H9 (cell line): ENCODE results near the gene TNFRSF4. TPM values are rescaled to one million over a fixed set of nuclear protein-coding genes. Genes with fewer than 3 reads are reported as not detected.

Experiments
- DNase-seq: peaks from one replicate; pipeline ENCODE4 v3.0.0-alpha.2; 2017
- H2AFZ ChIP-seq: one replicate; pipeline ENCODE4 v1.6.1; 2013; ENCODE audit warnings: mild to moderate bottlenecking, low read length, control low read depth, moderate library complexity
- H2AK5ac ChIP-seq: 2 replicates; pipeline ENCODE4 v1.6.1; 2013; ENCODE audit warnings: low read length, control low read depth, mixed read lengths; ENCODE audit not compliant: insufficient read length
- H2BK120ac ChIP-seq: one replicate; pipeline ENCODE4 v1.6.1; 2013; ENCODE audit warnings: low read depth, mild to moderate bottlenecking, low read length, control low read depth, inconsistent platforms; ENCODE audit not compliant: poor library complexity, severe bottlenecking
- H2BK12ac ChIP-seq: 2 replicates; pipeline ENCODE4 v1.6.1; 2013; ENCODE audit warnings: low read length, control low read depth, mixed read lengths, low read depth; ENCODE audit not compliant: insufficient read length
- H2BK15ac ChIP-seq: 2 replicates; pipeline ENCODE4 v1.6.1; 2013; ENCODE audit warnings: low read depth, low read length, control low read depth
- H2BK20ac ChIP-seq: one replicate; pipeline ENCODE4 v1.6.1; 2013; ENCODE audit warnings: low read depth, mild to moderate bottlenecking, low read length, control low read depth, inconsistent platforms; ENCODE audit not compliant: poor library complexity, severe bottlenecking
- H2BK5ac ChIP-seq: 2 replicates; pipeline ENCODE4 v1.6.1; 2013; ENCODE audit warnings: low read length, control low read depth, mixed read lengths; ENCODE audit not compliant: insufficient read length
- H3K14ac ChIP-seq: 2 replicates; pipeline ENCODE4 v1.6.1; 2013; ENCODE audit warnings: low read length, control low read depth; ENCODE audit not compliant: insufficient read depth
- H3K18ac ChIP-seq: 2 replicates; pipeline ENCODE4 v1.6.1; 2013; ENCODE audit warnings: low read depth, mild to moderate bottlenecking, mixed read lengths, low read length, control low read depth; ENCODE audit not compliant: insufficient read length
- H3K23ac ChIP-seq: 2 replicates; pipeline ENCODE4 v1.6.1; 2013; ENCODE audit warnings: low read length, control low read depth, mixed read lengths, low read depth; ENCODE audit not compliant: insufficient read length
- H3K23me2 ChIP-seq: 2 replicates; pipeline ENCODE4 v1.6.1; 2013; ENCODE audit warnings: low read depth, mild to moderate bottlenecking, mixed read lengths, low read length, control low read depth; ENCODE audit not compliant: insufficient read length, poor library complexity, severe bottlenecking
- H3K27ac ChIP-seq: 2 replicates; pipeline ENCODE4 v1.5.1; 2013; ENCODE audit warnings: low read length, control low read depth, mixed read lengths, low read depth; ENCODE audit not compliant: insufficient read length
- H3K27me3 ChIP-seq: 2 replicates; pipeline ENCODE4 v1.6.1; 2013; ENCODE audit warnings: low read length, control low read depth, inconsistent platforms; ENCODE audit not compliant: insufficient read depth
- H3K4ac ChIP-seq: 2 replicates; pipeline ENCODE4 v1.6.1; 2013; ENCODE audit warnings: low read depth, mild to moderate bottlenecking, control low read depth, inconsistent platforms, low read length, moderate library complexity
- H3K4me1 ChIP-seq: 2 replicates; pipeline ENCODE4 v1.6.1; 2013; ENCODE audit warnings: low read length, control low read depth, inconsistent platforms; ENCODE audit not compliant: insufficient read depth
- H3K4me2 ChIP-seq: 2 replicates; pipeline ENCODE4 v1.6.1; 2013; ENCODE audit warnings: low read length, control low read depth, mixed read lengths; ENCODE audit not compliant: insufficient read length, insufficient read depth
- H3K56ac ChIP-seq: 2 replicates; pipeline ENCODE4 v1.6.1; 2013; ENCODE audit warnings: low read depth, mild to moderate bottlenecking, mixed read lengths, low read length, control low read depth; ENCODE audit not compliant: insufficient read length
- H3K79me1 ChIP-seq: 2 replicates; pipeline ENCODE4 v1.6.1; 2013; ENCODE audit warnings: low read depth, mild to moderate bottlenecking, moderate library complexity, low read length, control low read depth, inconsistent platforms; ENCODE audit not compliant: insufficient read depth, poor library complexity, severe bottlenecking
- H3K79me2 ChIP-seq: 2 replicates; pipeline ENCODE4 v1.6.1; 2013; ENCODE audit warnings: low read length, control low read depth, inconsistent platforms; ENCODE audit not compliant: insufficient read depth
- H3K9ac ChIP-seq: 2 replicates; pipeline ENCODE4 v1.6.1; 2013; ENCODE audit warnings: low read length, control low read depth, mixed read lengths; ENCODE audit not compliant: insufficient read length; ENCODE audit errors: extremely low read depth
- H3K9me3 ChIP-seq: one replicate; pipeline ENCODE4 v1.6.1; 2013; ENCODE audit warnings: low read depth, low read length, inconsistent platforms; ENCODE audit not compliant: control insufficient read depth
- H3T11ph ChIP-seq: one replicate; pipeline ENCODE4 v1.6.1; 2013; ENCODE audit warnings: mild to moderate bottlenecking, low read length, control low read depth, inconsistent platforms
- H4K20me1 ChIP-seq: one replicate; pipeline ENCODE4 v1.6.1; 2013; ENCODE audit not compliant: control insufficient read depth, insufficient read length, insufficient read depth
- H4K5ac ChIP-seq: 2 replicates; pipeline ENCODE4 v1.6.1; 2013; ENCODE audit warnings: low read depth, mild to moderate bottlenecking, mixed read lengths, low read length, control low read depth; ENCODE audit not compliant: insufficient read length
- H4K8ac ChIP-seq: replicated peaks from 2 replicates; pipeline ENCODE4 v1.6.1; 2013; ENCODE audit warnings: low read length, control low read depth, mixed read lengths, low read depth; ENCODE audit not compliant: insufficient read length
- H4K91ac ChIP-seq: 2 replicates; pipeline ENCODE4 v1.6.1; 2013; ENCODE audit warnings: low read depth, mild to moderate bottlenecking, moderate library complexity, mixed read lengths, low read length, control low read depth; ENCODE audit not compliant: insufficient read length
- H3K27ac Mint-ChIP-seq, 3 experiments: 2 replicates in 2 of 3; 3 replicates in 1 of 3; pipeline ENCODE4 v1.8.0; 2020 to 2021; ENCODE audit warnings: mixed read lengths in 3 of 3, mild to moderate bottlenecking in 1 of 3, moderate library complexity in 1 of 3
- H3K27me3 Mint-ChIP-seq: 2 replicates; pipeline ENCODE4 v1.8.0; 2021; ENCODE audit warnings: low read depth, mild to moderate bottlenecking, moderate library complexity, mixed read lengths
- H3K36me3 Mint-ChIP-seq, 3 experiments: 2 replicates in 2 of 3; 3 replicates in 1 of 3; pipeline ENCODE4 v1.8.0; 2020 to 2021; ENCODE audit warnings: low read depth in 3 of 3, mixed read lengths in 3 of 3; ENCODE audit not compliant: insufficient read depth in 1 of 3
- H3K4me1 Mint-ChIP-seq, 2 experiments: 2 replicates each; pipeline ENCODE4 v1.8.0; 2020; ENCODE audit warnings: mixed read lengths in 2 of 2
- H3K4me3 Mint-ChIP-seq, 2 experiments: 2 replicates in 1 of 2; 3 replicates in 1 of 2; pipeline ENCODE4 v1.8.0; 2020 to 2021; ENCODE audit warnings: mild to moderate bottlenecking in 2 of 2, mixed read lengths in 2 of 2, moderate library complexity in 1 of 2
- H3K9me3 Mint-ChIP-seq, 2 experiments: 2 replicates in 1 of 2; 3 replicates in 1 of 2; pipeline ENCODE4 v1.8.0; 2020; ENCODE audit warnings: mild to moderate bottlenecking in 2 of 2, mixed read lengths in 2 of 2, moderate library complexity in 1 of 2
- WGBS: extraction: QIAGEN DNeasy Blood & Tissue Kit; methylation state at CpG from one replicate; pipeline ENCODE4 v1.1.7; 2013; ENCODE audit warnings: missing lambda C conversion rate, low lambda C conversion rate, mixed read lengths; ENCODE audit not compliant: insufficient read length; ENCODE audit errors: extremely low coverage; 5-methylcytosine and 5-hydroxymethylcytosine counted together
- total RNA-seq: library from RNA; stranded (reverse); gene quantifications from 2 replicates; pipeline ENCODE4 v1.2.1, GENCODE V29; 2021
- TF ChIP-seq, protein P1 (sequence below): fragments of 200-600 bp; sonication (generic); conservative IDR thresholded peaks from 3 replicates; pipeline ENCODE4 v1.8.0; 2021; ENCODE audit warnings: antibody characterized with exemption, mild to moderate bottlenecking

TNFRSF4 gene
- total RNA-seq, 1 experiment from 2014 or later: 0.24 TPM

DNA sequence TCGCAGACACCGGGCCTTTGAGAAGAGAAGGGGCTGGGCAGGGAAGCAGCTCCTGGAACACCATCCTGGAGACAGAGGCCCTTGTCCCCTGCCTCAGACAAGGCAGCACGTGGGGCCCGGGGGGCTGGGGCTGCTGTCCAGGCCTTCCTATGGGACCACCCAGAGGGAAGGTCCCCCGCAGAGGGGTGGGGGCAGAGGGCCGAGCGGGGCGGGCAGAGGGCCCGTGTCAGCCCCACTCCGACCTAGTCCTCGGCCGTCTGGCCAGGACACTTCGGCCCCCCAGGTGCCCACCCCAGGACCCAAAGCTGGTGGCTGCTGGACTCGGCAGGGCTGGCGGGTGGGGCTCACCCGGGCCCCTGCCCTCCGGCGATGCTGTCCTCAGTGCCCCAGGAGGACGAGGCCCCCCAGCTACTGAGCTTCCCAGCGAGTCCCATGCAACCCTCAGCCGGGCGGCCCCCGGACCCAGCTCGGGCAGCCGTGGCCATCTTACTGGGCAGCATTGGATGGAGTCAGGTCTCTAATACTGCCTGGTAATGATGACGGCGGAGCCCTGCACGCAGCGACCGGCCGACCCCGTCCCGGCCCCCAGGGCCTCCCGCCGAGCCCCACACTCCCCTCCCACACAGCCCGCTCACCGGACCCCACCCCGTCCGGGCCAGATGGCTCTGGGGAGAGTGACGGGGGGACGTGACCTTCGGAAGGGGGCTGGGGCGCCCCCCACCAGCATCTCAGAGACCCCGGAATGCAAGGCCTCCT, 47.1 kb downstream of the TNFRSF4 start:
- Histone ChIP-seq H2AK5ac (no peak overlapping the region), H3K9me3 (no peaks in the 10 kb centered on the region)

More for the DNA sequence above, 47.1 kb downstream of the TNFRSF4 start:
- H3K4me1 ChIP-seq: no peaks in the 10 kb centered on the region; the same call in 1 of the 2 replicates
- no peak overlapping the region for H4K5ac ChIP-seq
- peaks cover 18 to 26% of the 10 kb centered on the region in 2 experiments for H3K4me1 Mint-ChIP-seq
- H3K27me3 Mint-ChIP-seq: peaks cover 3% of the 10 kb centered on the region
- no peak overlapping the region for H3T11ph ChIP-seq
- peaks cover 0 to 9% (median 0%) of the 10 kb centered on the region in 3 experiments; a peak in 3 of 7 replicates for H3K36me3 Mint-ChIP-seq
- peaks cover 3% of the 10 kb centered on the region for H3K23me2 ChIP-seq
- H3K9ac ChIP-seq: no peak overlapping the region
- no peaks in the 10 kb centered on the region for H3K79me2 ChIP-seq
- H3K4me3 Mint-ChIP-seq: no peak overlapping the region
- no CpG with 5 or more reads among the region's 44 CpGs for WGBS
- H3K79me1 ChIP-seq: no peaks in the 10 kb centered on the region
- no peak overlapping the region for H2BK15ac ChIP-seq
- no peak overlapping the region for H3K4ac ChIP-seq
- H2BK5ac ChIP-seq: no peak overlapping the region
- TF ChIP-seq, protein P1, sequence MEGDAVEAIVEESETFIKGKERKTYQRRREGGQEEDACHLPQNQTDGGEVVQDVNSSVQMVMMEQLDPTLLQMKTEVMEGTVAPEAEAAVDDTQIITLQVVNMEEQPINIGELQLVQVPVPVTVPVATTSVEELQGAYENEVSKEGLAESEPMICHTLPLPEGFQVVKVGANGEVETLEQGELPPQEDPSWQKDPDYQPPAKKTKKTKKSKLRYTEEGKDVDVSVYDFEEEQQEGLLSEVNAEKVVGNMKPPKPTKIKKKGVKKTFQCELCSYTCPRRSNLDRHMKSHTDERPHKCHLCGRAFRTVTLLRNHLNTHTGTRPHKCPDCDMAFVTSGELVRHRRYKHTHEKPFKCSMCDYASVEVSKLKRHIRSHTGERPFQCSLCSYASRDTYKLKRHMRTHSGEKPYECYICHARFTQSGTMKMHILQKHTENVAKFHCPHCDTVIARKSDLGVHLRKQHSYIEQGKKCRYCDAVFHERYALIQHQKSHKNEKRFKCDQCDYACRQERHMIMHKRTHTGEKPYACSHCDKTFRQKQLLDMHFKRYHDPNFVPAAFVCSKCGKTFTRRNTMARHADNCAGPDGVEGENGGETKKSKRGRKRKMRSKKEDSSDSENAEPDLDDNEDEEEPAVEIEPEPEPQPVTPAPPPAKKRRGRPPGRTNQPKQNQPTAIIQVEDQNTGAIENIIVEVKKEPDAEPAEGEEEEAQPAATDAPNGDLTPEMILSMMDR: no peak
- H3K56ac ChIP-seq: no peak overlapping the region
- H4K20me1 ChIP-seq: no peaks in the 10 kb centered on the region
- H3K14ac ChIP-seq: no peak overlapping the region
- H2AFZ ChIP-seq: no peak overlapping the region
- no peak overlapping the region for H3K18ac ChIP-seq
- H2BK20ac ChIP-seq: no peak overlapping the region
- no peak overlapping the region for H3K4me2 ChIP-seq
- no peak overlapping the region for H3K27ac Mint-ChIP-seq
- H2BK12ac ChIP-seq: no peak overlapping the region
- no peak overlapping the region for H4K91ac ChIP-seq
- H3K27ac ChIP-seq: no peak overlapping the region
- no peaks in the 10 kb centered on the region for H3K27me3 ChIP-seq
- DNase-seq: no peak
- no peak overlapping the region for H3K23ac ChIP-seq
- H3K9me3 Mint-ChIP-seq: no peaks in the 10 kb centered on the region
- no peak overlapping the region for H4K8ac ChIP-seq
- no peak overlapping the region for H2BK120ac ChIP-seq
